ENCODE data around the gene LMOD2.

The LMOD2 gene

DNA sequence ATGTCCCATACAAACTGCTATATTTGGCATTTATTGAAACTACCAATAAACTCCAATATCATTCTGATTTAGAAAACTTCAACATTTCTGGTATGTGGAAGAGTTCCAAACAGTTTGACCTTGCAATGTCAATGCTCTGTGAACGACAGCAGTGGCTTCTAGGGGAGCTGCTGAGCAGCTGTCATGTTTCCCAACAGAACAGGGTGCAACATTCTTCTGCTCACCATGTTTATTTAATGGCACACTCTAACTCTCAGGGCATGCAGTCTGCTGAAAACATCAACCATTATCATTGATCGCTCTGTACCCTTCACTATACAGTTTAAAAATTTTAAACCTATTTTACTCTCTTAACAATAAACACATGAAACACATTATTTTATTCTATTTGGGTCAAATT is 25.9 kb downstream of the LMOD2 start:
- in situ Hi-C loops (cut with HindIII; ENCODE audit: low pct_ligation_motif_present, low sequenced_read_pairs) = no loop called here
- TF ChIP-seq, protein P1, sequence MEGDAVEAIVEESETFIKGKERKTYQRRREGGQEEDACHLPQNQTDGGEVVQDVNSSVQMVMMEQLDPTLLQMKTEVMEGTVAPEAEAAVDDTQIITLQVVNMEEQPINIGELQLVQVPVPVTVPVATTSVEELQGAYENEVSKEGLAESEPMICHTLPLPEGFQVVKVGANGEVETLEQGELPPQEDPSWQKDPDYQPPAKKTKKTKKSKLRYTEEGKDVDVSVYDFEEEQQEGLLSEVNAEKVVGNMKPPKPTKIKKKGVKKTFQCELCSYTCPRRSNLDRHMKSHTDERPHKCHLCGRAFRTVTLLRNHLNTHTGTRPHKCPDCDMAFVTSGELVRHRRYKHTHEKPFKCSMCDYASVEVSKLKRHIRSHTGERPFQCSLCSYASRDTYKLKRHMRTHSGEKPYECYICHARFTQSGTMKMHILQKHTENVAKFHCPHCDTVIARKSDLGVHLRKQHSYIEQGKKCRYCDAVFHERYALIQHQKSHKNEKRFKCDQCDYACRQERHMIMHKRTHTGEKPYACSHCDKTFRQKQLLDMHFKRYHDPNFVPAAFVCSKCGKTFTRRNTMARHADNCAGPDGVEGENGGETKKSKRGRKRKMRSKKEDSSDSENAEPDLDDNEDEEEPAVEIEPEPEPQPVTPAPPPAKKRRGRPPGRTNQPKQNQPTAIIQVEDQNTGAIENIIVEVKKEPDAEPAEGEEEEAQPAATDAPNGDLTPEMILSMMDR (IDR thresholded peaks at IDR 0.05; ENCODE audit: low read depth, low read length, missing control alignments) = no peak
- Histone ChIP-seq H3K4me3 (ENCODE audit: low read depth, low read length) (no peak overlapping the region), H3K27me3 (replicated peaks) (no peaks in the 10 kb centered on the region), H3K27ac (no peak overlapping the region), H3K36me3 (replicated peaks) (peaks cover 3% of the 10 kb centered on the region)
- DNase-seq = no peak

DNA sequence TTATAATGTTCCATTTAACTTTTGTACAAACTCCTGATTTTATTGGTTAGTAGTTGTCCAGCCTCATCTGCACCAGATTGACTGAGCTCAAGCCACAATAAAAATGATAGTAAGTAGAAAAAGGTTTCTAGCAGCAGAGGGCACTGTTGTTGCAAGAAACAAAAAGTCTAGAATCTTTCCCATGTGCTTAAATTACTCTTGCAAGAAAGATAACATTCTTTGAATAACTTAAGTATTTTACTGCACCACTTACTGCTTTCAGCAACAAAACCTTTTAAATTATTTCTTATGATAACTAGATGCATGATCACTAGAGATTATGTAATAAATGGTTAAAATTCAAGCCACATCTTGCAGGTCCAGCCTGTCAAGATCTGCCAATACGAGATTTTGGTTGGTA is 27.0 kb downstream of the LMOD2 start:
- H3K4me3 ChIP-seq (ENCODE audit: low read depth, low read length) = no peak overlapping the region
- in situ Hi-C loops (cut with HindIII; ENCODE audit: low pct_ligation_motif_present, low sequenced_read_pairs) = no loop called here
- H3K36me3 ChIP-seq (replicated peaks) = peaks cover 3% of the 10 kb centered on the region
- DNase-seq = peak; percentile 57
- H3K27ac ChIP-seq = no peak overlapping the region
- H3K27me3 ChIP-seq (replicated peaks) = no peaks in the 10 kb centered on the region
- TF ChIP-seq, protein P1 (IDR thresholded peaks at IDR 0.05; ENCODE audit: low read depth, low read length, missing control alignments) = peak; percentile 57

DNA sequence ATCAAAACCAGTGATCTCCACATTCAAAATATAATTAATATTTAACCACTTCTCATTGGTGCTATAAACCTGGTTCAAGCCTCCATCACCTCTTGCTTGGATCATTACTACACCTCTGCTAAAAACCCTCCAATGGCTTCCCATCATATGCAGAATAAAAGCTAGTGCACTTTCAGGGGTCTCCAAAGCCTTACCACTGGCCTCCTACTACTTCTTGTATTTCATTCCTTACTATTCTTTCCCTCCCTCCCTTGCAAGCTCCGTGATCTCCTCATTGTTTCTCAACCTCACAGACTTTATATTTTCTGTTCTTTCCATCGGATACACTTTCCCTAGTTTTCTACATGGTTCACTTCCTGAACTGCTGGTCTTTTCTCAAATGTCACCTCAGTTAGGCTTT is 31.5 kb downstream of the LMOD2 start:
- Histone ChIP-seq H3K27ac (no peak overlapping the region), H3K27me3 (replicated peaks) (no peaks in the 10 kb centered on the region), H3K36me3 (replicated peaks) (no peaks in the 10 kb centered on the region), H3K4me3 (ENCODE audit: low read depth, low read length) (no peak overlapping the region)
- DNase-seq = no peak
- in situ Hi-C loops (cut with HindIII; ENCODE audit: low pct_ligation_motif_present, low sequenced_read_pairs) = no loop called here
- TF ChIP-seq, protein P1 (IDR thresholded peaks at IDR 0.05; ENCODE audit: low read depth, low read length, missing control alignments) = no peak

DNA sequence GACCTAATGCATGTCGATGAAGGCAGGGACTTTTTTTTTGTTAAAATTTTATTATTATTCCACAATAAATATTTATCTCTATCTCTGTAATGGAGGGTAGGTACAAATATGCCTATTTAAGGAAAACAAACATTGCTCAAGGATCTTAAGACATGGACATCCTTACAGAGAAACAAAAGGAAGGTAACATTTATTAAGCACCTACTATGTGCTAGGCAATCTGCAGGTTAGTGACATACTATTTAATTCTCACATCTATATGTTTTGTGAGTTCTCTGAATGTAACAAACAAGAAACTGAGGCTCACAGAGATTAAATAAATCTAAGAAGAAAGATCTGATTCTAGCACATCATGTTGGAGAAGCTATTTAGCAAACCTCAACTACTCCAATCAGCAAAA is 32.1 kb downstream of the LMOD2 start:
- H3K27ac ChIP-seq = no peak overlapping the region
- DNase-seq = no peak
- TF ChIP-seq, protein P1 (IDR thresholded peaks at IDR 0.05; ENCODE audit: low read depth, low read length, missing control alignments) = no peak
- in situ Hi-C loops (cut with HindIII; ENCODE audit: low pct_ligation_motif_present, low sequenced_read_pairs) = no loop called here
- H3K27me3 ChIP-seq (replicated peaks) = no peaks in the 10 kb centered on the region
- H3K36me3 ChIP-seq (replicated peaks) = peaks cover 4% of the 10 kb centered on the region
- H3K4me3 ChIP-seq (ENCODE audit: low read depth, low read length) = no peak overlapping the region

DNA sequence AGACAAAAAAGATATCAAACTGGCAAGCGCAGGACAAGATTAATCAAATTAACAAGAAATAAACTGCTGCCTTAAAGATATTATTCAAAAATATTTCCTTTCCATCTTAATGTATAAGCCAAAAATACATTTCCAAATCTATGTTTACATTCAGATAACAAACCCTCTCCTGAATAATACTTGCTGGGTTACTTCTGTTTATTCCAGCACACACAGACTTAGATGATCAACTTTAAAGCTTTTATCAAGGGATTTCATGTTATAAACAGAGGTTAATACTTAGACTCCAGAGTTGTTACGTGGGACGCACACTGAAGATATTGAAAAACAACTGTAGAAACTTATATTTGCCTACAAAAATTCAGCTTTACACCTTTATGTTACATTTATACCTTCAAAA is 33.6 kb downstream of the LMOD2 start:
- Histone ChIP-seq H3K27me3 (replicated peaks) (no peaks in the 10 kb centered on the region), H3K27ac (no peak overlapping the region), H3K36me3 (replicated peaks) (peaks cover 4% of the 10 kb centered on the region), H3K4me3 (ENCODE audit: low read depth, low read length) (no peak overlapping the region)
- TF ChIP-seq, protein P1 (IDR thresholded peaks at IDR 0.05; ENCODE audit: low read depth, low read length, missing control alignments) = no peak
- in situ Hi-C loops (cut with HindIII; ENCODE audit: low pct_ligation_motif_present, low sequenced_read_pairs) = no loop called here
- no peak for DNase-seq

DNA sequence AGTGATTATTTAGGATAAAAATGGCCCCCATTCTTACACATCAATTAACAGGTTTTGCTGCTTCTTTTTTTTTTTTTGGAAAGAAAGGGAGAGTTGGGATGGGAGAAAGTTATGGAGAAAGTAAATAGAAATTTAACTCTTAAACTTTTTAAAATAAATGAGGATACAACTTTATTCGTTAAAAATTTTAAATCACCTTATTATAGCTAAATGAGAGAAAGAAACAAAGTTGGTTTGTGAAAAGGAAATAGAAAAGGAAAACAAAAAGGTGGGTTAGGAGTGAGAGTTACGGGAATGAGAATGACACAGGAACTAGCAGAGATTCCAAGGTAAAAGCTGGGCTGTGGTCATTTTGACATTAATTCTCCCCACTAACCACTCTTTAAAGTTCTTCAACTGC is 34.9 kb downstream of the LMOD2 start:
- TF ChIP-seq, protein P1 (IDR thresholded peaks at IDR 0.05; ENCODE audit: low read depth, low read length, missing control alignments) = no peak
- DNase-seq = no peak
- H3K36me3 ChIP-seq (replicated peaks) = peaks cover 8% of the 10 kb centered on the region
- H3K27ac ChIP-seq = no peak overlapping the region
- no peaks in the 10 kb centered on the region for H3K27me3 ChIP-seq (replicated peaks)
- in situ Hi-C loops (cut with HindIII; ENCODE audit: low pct_ligation_motif_present, low sequenced_read_pairs) = no loop called here
- no peak overlapping the region for H3K4me3 ChIP-seq (ENCODE audit: low read depth, low read length)

All from brain microvascular endothelial cell (primary cell).